Astrocyte (in vitro differentiated cells and primary cell): ENCODE measurements around the gene SNX2.

Experiments used
- CTCF ChIP-seq: IDR thresholded peaks from 2 replicates; pipeline ENCODE4 v1.5.1; 2011; ENCODE audit warnings: low read depth, mild to moderate bottlenecking, inconsistent platforms, low read length, moderate library complexity; ENCODE audit not compliant: insufficient read depth
- EZH2 ChIP-seq: IDR thresholded peaks from 2 replicates; pipeline ENCODE4 v1.6.1; 2012; ENCODE audit warnings: mild to moderate bottlenecking, low read length, inconsistent platforms; ENCODE audit not compliant: insufficient read depth

GRCh38 chr5:122864842-122865241 lies 90.0 kb downstream of the SNX2 start:
- no peak for TF ChIP-seq CTCF
- TF ChIP-seq EZH2: no peak
